NCI-H460 (cell line): ENCODE measurements around the gene HACD4. TPM values are rescaled to one million over a fixed set of nuclear protein-coding genes. Genes with fewer than 3 reads are reported as not detected.
"Not testable (repeated sequence)": the region's sequence is repeated elsewhere in the genome, so short reads cannot be mapped to it uniquely, and the experiment has no call there.

ENCODE experiments used
- DNase-seq: peaks from one replicate; pipeline ENCODE4 v3.0.0-alpha.2; 2016; ENCODE audit warnings: low read depth; ENCODE audit errors: extremely low read depth
- total RNA-seq: library from RNA; depleted of rRNA; stranded (reverse); fragments of >200 nt; shearing (Covaris generic); gene quantifications from 2 replicates; pipeline ENCODE4 v1.2.3, GENCODE V29; 2014; rRNA removed

Gene HACD4
- total RNA-seq, 1 experiment from 2014 or later, result not detected

DNA sequence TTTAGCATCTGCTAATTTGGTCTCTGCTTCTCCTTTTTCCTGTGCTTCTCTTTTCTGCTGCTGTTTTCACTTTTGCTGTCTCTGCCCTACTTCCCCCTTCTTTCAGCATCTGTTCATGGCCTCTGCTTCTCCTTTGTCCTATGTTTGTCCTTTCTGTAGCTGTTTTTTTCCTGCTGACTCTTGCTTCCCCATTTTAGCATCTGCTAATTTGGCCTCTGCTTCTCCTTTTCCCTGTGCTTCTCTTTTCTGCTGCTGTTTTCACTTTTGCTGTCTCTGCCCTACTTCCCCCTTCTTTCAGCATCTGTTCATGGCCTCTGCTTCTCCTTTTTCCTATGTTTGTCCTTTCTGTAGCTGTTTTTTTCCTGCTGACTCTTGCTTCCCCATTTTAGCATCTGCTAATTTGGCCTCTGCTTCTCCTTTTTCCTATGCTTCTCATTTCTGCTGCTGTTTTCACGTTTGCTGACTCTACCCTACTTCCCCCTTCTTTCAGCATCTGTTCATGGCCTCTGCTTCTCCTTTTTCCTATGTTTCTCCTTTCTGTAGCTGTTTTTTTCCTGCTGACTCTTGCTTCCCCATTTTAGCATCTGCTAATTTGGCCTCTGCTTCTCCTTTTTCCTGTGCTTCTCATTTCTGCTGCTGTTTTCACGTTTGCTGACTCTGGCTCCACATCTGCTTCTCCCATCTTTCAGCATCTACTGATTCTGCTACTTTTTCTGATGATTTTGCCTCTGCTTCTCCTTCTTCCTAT lies 57.1 kb downstream of the HACD4 start:
- not testable (repeated sequence) for DNase-seq

DNA sequence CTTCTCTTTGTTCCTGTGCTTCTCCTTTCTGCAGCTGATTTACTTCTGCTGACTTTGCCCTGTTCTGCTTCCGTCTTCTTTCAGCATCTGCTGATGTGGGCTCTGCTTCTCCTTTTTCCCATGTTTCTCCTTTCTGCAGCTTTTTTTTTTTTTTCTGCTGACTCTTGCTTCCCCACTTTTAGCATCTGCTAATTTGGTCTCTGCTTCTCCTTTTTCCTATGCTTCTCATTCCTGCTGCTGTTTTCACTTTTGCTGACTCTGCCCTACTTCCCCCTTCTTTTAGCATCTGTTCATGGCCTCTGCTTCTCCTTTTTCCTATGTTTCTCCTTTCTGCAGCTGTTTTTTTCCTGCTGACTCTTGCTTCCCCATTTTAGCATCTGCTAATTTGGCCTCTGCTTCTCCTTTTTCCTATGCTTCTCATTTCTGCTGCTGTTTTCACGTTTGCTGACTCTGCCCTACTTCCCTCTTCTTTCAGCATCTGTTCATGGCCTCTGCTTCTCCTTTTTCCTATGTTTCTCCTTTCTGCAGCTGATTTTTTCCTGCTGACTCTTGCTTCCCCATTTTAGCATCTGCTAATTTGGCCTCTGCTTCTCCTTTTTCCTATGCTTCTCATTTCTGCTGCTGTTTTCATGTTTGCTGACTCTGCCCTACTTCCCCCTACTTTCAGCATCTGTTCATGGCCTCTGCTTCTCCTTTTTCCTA lies 58.0 kb downstream of the HACD4 start:
- DNase-seq, result not testable (repeated sequence)

DNA sequence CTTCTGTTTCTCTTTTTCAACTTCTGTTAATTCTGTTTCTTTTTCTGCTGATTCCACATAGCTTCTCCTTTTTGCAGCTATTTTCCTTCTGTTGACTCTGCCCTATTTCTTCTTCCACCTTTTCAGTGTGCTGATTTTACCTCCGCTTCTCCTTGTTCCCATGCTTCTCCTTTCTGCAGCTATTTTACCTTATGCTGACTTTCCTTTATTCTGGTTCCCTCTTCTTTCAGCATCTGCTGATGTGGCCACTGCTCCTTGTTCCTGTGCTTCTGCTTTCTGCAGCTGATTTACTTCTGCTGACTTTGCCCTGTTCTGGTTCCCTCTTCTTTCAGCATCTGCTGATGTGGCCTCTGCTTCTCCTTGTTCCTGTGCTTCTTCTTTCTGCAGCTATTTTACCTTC lies 58.8 kb downstream of the HACD4 start:
- DNase-seq, result no peak

DNA sequence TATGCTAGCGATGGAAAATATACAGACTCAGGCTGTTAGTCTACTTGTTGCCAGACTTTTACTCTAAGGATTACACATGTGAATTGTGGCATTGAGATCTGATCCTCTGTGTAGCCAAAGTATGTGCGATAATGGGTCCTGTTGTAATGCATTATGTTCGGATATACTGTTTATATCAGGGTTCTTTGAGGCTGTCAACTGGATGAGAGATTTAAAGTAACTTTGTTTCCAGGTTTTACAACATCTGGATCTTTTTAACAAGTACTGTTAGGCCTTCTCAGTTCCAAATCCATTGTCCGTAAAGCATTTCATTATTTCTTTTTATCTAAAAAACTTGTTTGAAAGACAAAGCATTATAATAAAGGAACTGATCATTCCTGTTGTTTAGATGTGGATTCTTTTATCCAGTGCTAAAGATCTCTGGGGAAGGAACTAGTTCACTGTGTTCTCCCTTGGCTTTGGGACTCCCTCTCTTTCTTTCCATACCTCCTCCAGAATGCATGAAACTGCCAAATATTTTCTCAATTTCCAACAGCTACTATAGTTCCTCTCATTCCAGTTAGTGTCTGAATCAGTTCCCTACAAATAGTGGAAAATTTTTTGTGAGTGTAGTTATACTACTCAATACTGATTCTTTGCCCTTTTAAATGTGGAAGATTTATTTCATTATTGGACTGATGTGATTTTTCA lies 68.8 kb downstream of the HACD4 start:
- no peak for DNase-seq

- no peak for DNase-seq
These were observed 80.7 kb downstream of the HACD4 start for GRCh38 chr9:20950707-20951106.

Other genes starting within 250 kb of the HACD4 start
- not detected in 2 replicates for gene IFNB1, start 46.3 kb upstream of the HACD4 start, total RNA-seq
- gene IFNW1, start 110.2 kb upstream of the HACD4 start, total RNA-seq, result not detected in 2 replicates
- not detected in 2 replicates for gene IFNA21, start 135.0 kb upstream of the HACD4 start, total RNA-seq
- gene IFNA4, start 155.9 kb upstream of the HACD4 start, total RNA-seq, result not detected in 2 replicates
- gene IFNA7, start 170.6 kb upstream of the HACD4 start, total RNA-seq, result not detected in 2 replicates
- not detected in 2 replicates for gene IFNA10, start 175.5 kb upstream of the HACD4 start, total RNA-seq
- not detected in 2 replicates for gene IFNA16, start 185.7 kb upstream of the HACD4 start, total RNA-seq
- not detected in 2 replicates for gene IFNA17, start 196.6 kb upstream of the HACD4 start, total RNA-seq
- gene IFNA14, start 208.4 kb upstream of the HACD4 start, total RNA-seq, result not detected in 2 replicates